ENCODE results near the gene PLVAP.

The PLVAP gene

GRCh38 chr19:17359905-17360800, 17.0 kb downstream of the PLVAP start:
- DNase-seq (ENCODE audit: low read depth, low spot score): no peak
- ChIA-PET POLR2A (no interaction called here), CTCF (interaction anchor here (1.2 to 1.9 kb wide), 2 partner anchors 13 to 21 kb away, joined by 4 to 6 read pairs; no protein-coding TSS in a partner anchor)
- no peak for TF ChIP-seq CTCF (IDR thresholded peaks at IDR 0.05; ENCODE audit: insufficient read depth, low read length, missing control alignments)
- H3K4me3 ChIP-seq (ENCODE audit: low read depth, low read length): no peak overlapping the region

- POLR2A ChIA-PET: no interaction called here
- CTCF ChIA-PET: interaction anchor here (1.1 to 1.9 kb wide), 2 partner anchors 11 to 28 kb away, joined by 5 to 6 read pairs; no protein-coding TSS in a partner anchor
- no peak overlapping the region for H3K4me3 ChIP-seq (ENCODE audit: low read depth, low read length)
- no peak for DNase-seq (ENCODE audit: low read depth, low spot score)
- TF ChIP-seq CTCF (IDR thresholded peaks at IDR 0.05; ENCODE audit: insufficient read depth, low read length, missing control alignments): no peak
Observed at GRCh38 chr19:17358395-17358794, 18.7 kb downstream of the PLVAP start.

- TF ChIP-seq CTCF (IDR thresholded peaks at IDR 0.05; ENCODE audit: insufficient read depth, low read length, missing control alignments): no peak
- CTCF ChIA-PET: interaction anchor here (0.7 to 1.0 kb wide), 3 partner anchors 12 to 501 kb away, joined by 3 read pairs; no protein-coding TSS in a partner anchor
- DNase-seq (ENCODE audit: low read depth, low spot score): no peak
Observed at GRCh38 chr19:17357724-17358123, 19.4 kb downstream of the PLVAP start.

GRCh38 chr19:17357078-17357666, 20.0 kb downstream of the PLVAP start:
- no peak for DNase-seq (ENCODE audit: low read depth, low spot score)
- no peak overlapping the region for H3K4me3 ChIP-seq (ENCODE audit: low read depth, low read length)
- no peak for TF ChIP-seq CTCF (IDR thresholded peaks at IDR 0.05; ENCODE audit: insufficient read depth, low read length, missing control alignments)
- ChIA-PET CTCF (interaction anchor here (0.7 to 2.2 kb wide), 4 partner anchors 10 to 502 kb away, joined by 3 to 7 read pairs (median 3); no protein-coding TSS in a partner anchor), POLR2A (no interaction called here)

More at GRCh38 chr19:17357724-17358123, 19.4 kb downstream of the PLVAP start:
- POLR2A ChIA-PET: no interaction called here
- no peak overlapping the region for H3K4me3 ChIP-seq (ENCODE audit: low read depth, low read length)

GRCh38 chr19:17353386-17353785, 23.8 kb downstream of the PLVAP start:
- no peak overlapping the region for H3K4me3 ChIP-seq (ENCODE audit: low read depth, low read length)
- TF ChIP-seq CTCF (IDR thresholded peaks at IDR 0.05; ENCODE audit: insufficient read depth, low read length, missing control alignments): no peak
- ChIA-PET CTCF (interaction anchor here (14.8 kb wide), 1 partner anchor 34 kb away, joined by 208 read pairs; no protein-coding TSS in a partner anchor), POLR2A (no interaction called here)
- DNase-seq (ENCODE audit: low read depth, low spot score): no peak

All from AG04449 (cell line).